Brain pericyte (primary cell): Measurements from ENCODE around the gene UGT1A8.

Experiments
- DNase-seq: peaks from one replicate; pipeline ENCODE4 v3.0.0-alpha.2; 2012; ENCODE audit warnings: low read depth, low spot score

The UGT1A8 gene

GRCh38 chr2:233818639-233819621 lies 201.5 kb downstream of the UGT1A8 start:
- no peak for DNase-seq

- no peak for DNase-seq
These were observed 202.7 kb downstream of the UGT1A8 start for GRCh38 chr2:233819884-233820773.

- DNase-seq = no peak
These were observed 203.3 kb downstream of the UGT1A8 start for GRCh38 chr2:233820774-233821105.

GRCh38 chr2:233821196-233821595 lies 203.8 kb downstream of the UGT1A8 start:
- DNase-seq = no peak

- no peak for DNase-seq
These were observed 204.3 kb downstream of the UGT1A8 start for GRCh38 chr2:233821709-233822100.

GRCh38 chr2:233822101-233822771 lies 204.8 kb downstream of the UGT1A8 start:
- no peak for DNase-seq
